A549 (cell line): ENCODE results near the gene FHIP2A. TPM values are rescaled to one million over a fixed set of nuclear protein-coding genes. Genes with fewer than 3 reads are reported as not detected.

ENCODE experiments used
- ATAC-seq, 2 experiments: fragments of 200-7000 bp in 1 of 2; fragments of >200 bp in 1 of 2; cut with Nextera tagmentation in 1 of 2; cut with Tn5 transposase in 1 of 2; 3 replicates each; pipeline versions ENCODE4 v1.8.0 to v1.9.1; 2018 to 2020; ENCODE audit warnings: mild to moderate bottlenecking in 1 of 2, moderate library complexity in 1 of 2
- CTCF ChIA-PET: fragments of 300-600 bp; sonication (Branson Sonifier 250); formaldehyde crosslinking; extraction: SDS; loops from one replicate; lab custom pipeline; 2021; ENCODE audit warnings: antibody characterized with exemption, inconsistent platforms; lab: Yijun Ruan, JAX
- POLR2A ChIA-PET: fragments of 350-600 bp; formaldehyde crosslinking; extraction: SDS; loops from one replicate; lab custom pipeline; 2021; ENCODE audit warnings: antibody characterized with exemption, inconsistent platforms; lab: Yijun Ruan, JAX
- DNase-seq, 2 experiments: peaks; one replicate each; pipeline versions ENCODE4 v3.0.0 to v3.0.0-alpha.2; 2011 to 2016; ENCODE audit warnings: low read depth in 1 of 2, low spot score in 1 of 2
- FAIRE-seq: peaks from 2 replicates; lab custom pipeline; 2011; peaks lifted over from hg19 to GRCh38; lab: Jason Lieb, UNC
- H3K27ac ChIP-seq, 2 experiments: fragments of >200 bp; sonication (Bioruptor Twin); formaldehyde crosslinking; 3 replicates each; pipeline ENCODE4 v1.5.1; 2016 to 2017
- H3K4me1 ChIP-seq: fragments of >200 bp; sonication (Bioruptor Twin); formaldehyde crosslinking; 3 replicates; pipeline ENCODE4 v1.6.1; 2016
- H3K4me2 ChIP-seq: fragments of >200 bp; sonication (Bioruptor Twin); formaldehyde crosslinking; 3 replicates; pipeline ENCODE4 v1.6.1; 2016
- H3K4me3 ChIP-seq: fragments of >200 bp; sonication (Bioruptor Twin); formaldehyde crosslinking; 3 replicates; pipeline ENCODE4 v1.5.1; 2016
- H3K9me3 ChIP-seq: fragments of >200 bp; sonication (Bioruptor Twin); formaldehyde crosslinking; 3 replicates; pipeline ENCODE4 v1.6.1; 2016
- BCL3 ChIP-seq: fragments of >200 bp; sonication (Bioruptor Twin); formaldehyde crosslinking; IDR thresholded peaks from 3 replicates; pipeline ENCODE4 v1.6.1; 2016
- CEBPB ChIP-seq, 2 experiments: fragments of >200 bp in 1 of 2; sonication (Bioruptor Twin) in 1 of 2; formaldehyde crosslinking in 1 of 2; IDR thresholded peaks; 2 replicates each; pipeline ENCODE4 v1.6.1; 2012 to 2016
- CHD4 ChIP-seq: fragments of 200-600 bp; sonication (generic); IDR thresholded peaks from 2 replicates; pipeline ENCODE4 v1.6.1; 2016; ENCODE audit warnings: antibody characterized with exemption, mild to moderate bottlenecking, borderline replicate concordance
- CTCF ChIP-seq: fragments of >200 bp; sonication (Bioruptor Twin); formaldehyde crosslinking; IDR thresholded peaks from 3 replicates; pipeline ENCODE4 v1.5.1; 2016
- EHMT2 ChIP-seq: fragments of 200-600 bp; sonication (generic); IDR thresholded peaks from 2 replicates; pipeline ENCODE4 v1.6.1; 2016; ENCODE audit warnings: antibody characterized with exemption, low read depth, mild to moderate bottlenecking, moderate library complexity
- ELK1 ChIP-seq: fragments of 150-350 bp; IDR thresholded peaks from 2 replicates; pipeline ENCODE4 v1.6.1; 2014; ENCODE audit warnings: low read depth, mild to moderate bottlenecking, low read length
- GATA3 ChIP-seq: IDR thresholded peaks from 2 replicates; pipeline ENCODE4 v1.6.1; 2012; ENCODE audit warnings: borderline replicate concordance
- HMGXB4 ChIP-seq: fragments of 250-450 bp; sonication (Bioruptor Pico); IDR thresholded peaks from 2 replicates; pipeline ENCODE4 v1.5.0; 2021; ENCODE audit warnings: mild to moderate bottlenecking, moderate library complexity, borderline replicate concordance
- HOXB13 ChIP-seq: fragments of 250-450 bp; sonication (Bioruptor Pico); IDR thresholded peaks from 2 replicates; pipeline ENCODE4 v1.5.0; 2020; ENCODE audit warnings: low read depth, mild to moderate bottlenecking, moderate library complexity
- MAFK ChIP-seq: fragments of 450-650 bp; IDR thresholded peaks from 2 replicates; pipeline ENCODE4 v1.6.1; 2014; ENCODE audit not compliant: partially characterized antibody
- NPAS2 ChIP-seq: fragments of 250-450 bp; sonication (Bioruptor Pico); IDR thresholded peaks from 2 replicates; pipeline ENCODE4 v1.8.0; 2022; ENCODE audit warnings: mild to moderate bottlenecking, moderate library complexity, borderline replicate concordance
- NR3C1 ChIP-seq: fragments of >200 bp; sonication (Bioruptor Twin); formaldehyde crosslinking; IDR thresholded peaks from 3 replicates; pipeline ENCODE4 v1.6.1; 2017
- RAD21 ChIP-seq, 2 experiments: fragments of >200 bp in 1 of 2; sonication (Bioruptor Twin) in 1 of 2; formaldehyde crosslinking in 1 of 2; IDR thresholded peaks in 1 of 2; conservative IDR thresholded peaks in 1 of 2; 2 replicates in 1 of 2; 3 replicates in 1 of 2; pipeline ENCODE4 v1.6.1; 2012 to 2018; ENCODE audit warnings: inconsistent platforms in 1 of 2
- RARB ChIP-seq: fragments of 250-450 bp; sonication (Bioruptor Pico); IDR thresholded peaks from 2 replicates; pipeline ENCODE4 v1.8.0; 2021; ENCODE audit warnings: mild to moderate bottlenecking, moderate library complexity
- RCOR1 ChIP-seq: fragments of 150-350 bp; IDR thresholded peaks from 2 replicates; pipeline ENCODE4 v1.6.1; 2014; ENCODE audit warnings: antibody characterized with exemption, low read length, low read depth
- RNF2 ChIP-seq: fragments of 200-600 bp; sonication (generic); IDR thresholded peaks from 2 replicates; pipeline ENCODE4 v1.6.1; 2016; ENCODE audit warnings: low read depth, mild to moderate bottlenecking, antibody characterized with exemption, moderate library complexity, borderline replicate concordance
- TP53 ChIP-seq: fragments of 250-450 bp; sonication (Bioruptor Pico); IDR thresholded peaks from 2 replicates; pipeline ENCODE4 v1.5.0; 2021; ENCODE audit warnings: mild to moderate bottlenecking, moderate library complexity
- WGBS: methylation state at CpG from one replicate; pipeline ENCODE4 v1.1.6; 2017; ENCODE audit errors: missing lambda C conversion rate; 5-methylcytosine and 5-hydroxymethylcytosine counted together
- polyA plus RNA-seq, 4 experiments: library from polyadenylated mRNA; depleted of rRNA in 3 of 4; stranded (reverse); fragments of >200 nt; fragmentation: RNase III in 1 of 4; extraction: RNeasy Plus Mini Kit Qiagen cat#74134 plus additional on column Dnase treatment in 1 of 4; gene quantifications; 2 replicates in 3 of 4; 3 replicates in 1 of 4; pipeline ENCODE4 v1.2.3, GENCODE V29; 2011 to 2017

Gene FHIP2A
- polyA plus RNA-seq, 2 of the 4 experiments (the other 2 are of a cell fraction) = 8.9 to 18.4 TPM

- TF ChIP-seq CTCF (no peak), CEBPB (IDR thresholded peaks at IDR 0.05) (peak; percentile 78 to 92), GATA3 (peak; percentile 97), BCL3 (peak; percentile 98), NR3C1 (no peak), RARB (CRISPR knock-in tag) (0 out of 2 replicates have a peak, but pooled peaks have one; percentile 52), MAFK (no peak), RAD21 (conservative IDR thresholded peaks at IDR 0.05 in 1 of 2, IDR thresholded peaks at IDR 0.05 in 1 of 2) (peak; percentile 34 to 51; a peak in 4 of 5 replicates), EHMT2 (no peak)
Measured at GRCh38 chr10:114779803-114780576, 41.6 kb upstream of the FHIP2A start (continued).

- ATAC-seq (peak; percentile 9 to 38; a peak in 3 of 6 replicates), DNase-seq (no peak), FAIRE-seq (no peak)
- Histone ChIP-seq H3K9me3 (no peaks in the 10 kb centered on the region), H3K27ac (peak overlapping the region; percentile 68 to 79), H3K4me3 (no peak overlapping the region), H3K4me2 (peak overlapping the region; percentile 70), H3K4me1 (peaks cover 37% of the 10 kb centered on the region)
- POLR2A ChIA-PET = no interaction called here
- no peak for TF ChIP-seq RCOR1
- no peak for TF ChIP-seq NPAS2 (CRISPR knock-in tag)
- TF ChIP-seq HMGXB4 (CRISPR knock-in tag) = no peak
- TF ChIP-seq CTCF = no peak
- TF ChIP-seq CHD4 = no peak
- no peak for TF ChIP-seq RNF2
- TF ChIP-seq TP53 = no peak
- no peak for TF ChIP-seq ELK1
- TF ChIP-seq HOXB13 = no peak
- TF ChIP-seq MAFK = no peak
- 75% methylated on average over 2 of the region's 2 CpGs for WGBS
- CTCF ChIA-PET = interaction anchor here (1.2 kb wide), 1 partner anchor 262 kb away, joined by 5 read pairs; no protein-coding TSS in a partner anchor
Measured at GRCh38 chr10:114780577-114781184, 40.9 kb upstream of the FHIP2A start.
